ENCODE measurements around the gene FARSB. TPM values are rescaled to one million over a fixed set of nuclear protein-coding genes. Genes with fewer than 3 reads are reported as not detected.

FARSB gene
- total and polyA plus RNA-seq, 2 donors (not counting 1 experiment from before 2014, with no cell fraction given), result 9.4 to 34.8 TPM

DNA sequence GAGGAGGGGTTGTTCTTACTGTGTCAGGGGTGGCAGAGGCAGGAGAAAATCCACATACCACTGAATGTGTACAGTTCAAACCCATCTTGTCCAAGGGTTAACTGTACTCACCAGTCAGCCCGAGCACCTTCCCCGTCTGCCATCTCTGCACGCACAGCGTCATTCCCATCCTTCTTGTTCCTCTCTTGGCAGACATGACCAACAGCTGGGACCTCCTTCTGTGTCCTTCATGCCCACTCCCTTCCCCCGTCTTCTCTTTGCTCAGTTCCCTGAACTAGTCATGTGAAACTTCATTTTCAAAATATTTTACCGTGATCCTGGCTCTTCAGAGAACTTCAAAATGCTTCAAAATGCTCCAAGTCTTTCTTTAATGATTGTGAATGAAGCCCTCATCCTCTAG lies 92.0 kb downstream of the FARSB start:
- Histone ChIP-seq H3K4me1 (ENCODE audit: control insufficient read depth, extremely low read depth, insufficient read depth, low read length) (no peaks in the 10 kb centered on the region), H3K9me3 (ENCODE audit: control insufficient read depth, insufficient read depth, low read depth, low read length) (no peaks in the 10 kb centered on the region), H2AFZ (ENCODE audit: low read length) (no peak overlapping the region), H3K4me3 (replicated peaks in 1 of 4; ENCODE audit: control extremely low read depth in 1 of 4, insufficient read depth in 1 of 4, low read depth in 3 of 4, low read length in 4 of 4) (no peak overlapping the region), H3K4me2 (ENCODE audit: extremely low read depth, insufficient read depth, low read length) (no peak overlapping the region), H3K27me3 (ENCODE audit: control insufficient read depth, insufficient read depth, low read length) (no peaks in the 10 kb centered on the region), H3K27ac (ENCODE audit: insufficient read depth, low read length) (no peak overlapping the region), H4K20me1 (ENCODE audit: control insufficient read depth, extremely low read depth, insufficient read depth, low read length) (no peaks in the 10 kb centered on the region), H3K9ac (ENCODE audit: insufficient read depth, low read length) (no peak overlapping the region), H3K36me3 (ENCODE audit: control insufficient read depth, insufficient read depth, low read length) (no peaks in the 10 kb centered on the region), H3K79me2 (ENCODE audit: control insufficient read depth, insufficient read depth, low read length) (no peaks in the 10 kb centered on the region)
- TF ChIP-seq, protein P1, sequence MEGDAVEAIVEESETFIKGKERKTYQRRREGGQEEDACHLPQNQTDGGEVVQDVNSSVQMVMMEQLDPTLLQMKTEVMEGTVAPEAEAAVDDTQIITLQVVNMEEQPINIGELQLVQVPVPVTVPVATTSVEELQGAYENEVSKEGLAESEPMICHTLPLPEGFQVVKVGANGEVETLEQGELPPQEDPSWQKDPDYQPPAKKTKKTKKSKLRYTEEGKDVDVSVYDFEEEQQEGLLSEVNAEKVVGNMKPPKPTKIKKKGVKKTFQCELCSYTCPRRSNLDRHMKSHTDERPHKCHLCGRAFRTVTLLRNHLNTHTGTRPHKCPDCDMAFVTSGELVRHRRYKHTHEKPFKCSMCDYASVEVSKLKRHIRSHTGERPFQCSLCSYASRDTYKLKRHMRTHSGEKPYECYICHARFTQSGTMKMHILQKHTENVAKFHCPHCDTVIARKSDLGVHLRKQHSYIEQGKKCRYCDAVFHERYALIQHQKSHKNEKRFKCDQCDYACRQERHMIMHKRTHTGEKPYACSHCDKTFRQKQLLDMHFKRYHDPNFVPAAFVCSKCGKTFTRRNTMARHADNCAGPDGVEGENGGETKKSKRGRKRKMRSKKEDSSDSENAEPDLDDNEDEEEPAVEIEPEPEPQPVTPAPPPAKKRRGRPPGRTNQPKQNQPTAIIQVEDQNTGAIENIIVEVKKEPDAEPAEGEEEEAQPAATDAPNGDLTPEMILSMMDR (conservative IDR thresholded peaks at IDR 0.05 in 1 of 2, IDR thresholded peaks at IDR 0.05 in 1 of 2; ENCODE audit: low read depth in 1 of 2, low read length in 2 of 2), result no peak
- no peak for TF ChIP-seq EZH2 (IDR thresholded peaks at IDR 0.05; ENCODE audit: low read length, missing control alignments)
- DNase-seq (ENCODE audit: low read depth in 2 of 2), result no peak

DNA sequence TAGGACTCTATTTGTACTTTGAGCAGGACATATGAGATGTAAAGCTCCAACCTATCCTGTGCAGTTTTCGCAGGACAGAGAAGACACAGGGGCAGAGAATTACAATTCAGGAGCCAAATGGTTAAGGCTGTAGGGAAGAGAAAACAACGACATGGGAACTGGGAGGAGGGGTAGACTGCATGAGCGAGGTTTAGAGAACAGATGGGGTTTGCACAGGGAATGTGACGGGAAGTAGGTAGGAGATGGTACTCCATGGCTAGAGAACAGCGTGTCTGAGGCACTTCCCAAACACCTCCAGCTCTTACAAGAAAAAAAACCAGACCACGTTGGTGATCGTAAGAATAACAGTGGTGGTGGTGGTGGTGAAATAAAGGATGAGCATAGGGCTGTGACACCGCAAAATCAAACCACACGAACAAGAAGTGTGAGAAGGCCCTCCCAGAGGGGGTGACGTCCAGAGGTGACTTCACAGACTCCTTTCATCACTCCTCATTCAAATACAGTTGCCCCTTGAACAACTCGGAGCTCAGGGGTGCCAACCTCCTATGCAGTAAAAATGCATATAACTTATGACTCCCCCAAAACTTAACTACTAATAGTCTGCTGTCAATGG lies 92.7 kb downstream of the FARSB start:
- H3K9ac ChIP-seq (ENCODE audit: insufficient read depth, low read length), result no peak overlapping the region
- TF ChIP-seq, protein P1 (conservative IDR thresholded peaks at IDR 0.05 in 1 of 2, IDR thresholded peaks at IDR 0.05 in 1 of 2; ENCODE audit: low read depth in 1 of 2, low read length in 2 of 2), result no peak
- no peak for TF ChIP-seq EZH2 (IDR thresholded peaks at IDR 0.05; ENCODE audit: low read length, missing control alignments)
- H3K9me3 ChIP-seq (ENCODE audit: control insufficient read depth, insufficient read depth, low read depth, low read length), result no peaks in the 10 kb centered on the region
- H2AFZ ChIP-seq (ENCODE audit: low read length), result no peak overlapping the region
- no peak overlapping the region for H3K4me3 ChIP-seq (replicated peaks in 1 of 4; ENCODE audit: control extremely low read depth in 1 of 4, insufficient read depth in 1 of 4, low read depth in 3 of 4, low read length in 4 of 4)
- H3K27me3 ChIP-seq (ENCODE audit: control insufficient read depth, insufficient read depth, low read length), result no peaks in the 10 kb centered on the region
- no peak overlapping the region for H3K27ac ChIP-seq (ENCODE audit: insufficient read depth, low read length)
- H4K20me1 ChIP-seq (ENCODE audit: control insufficient read depth, extremely low read depth, insufficient read depth, low read length), result no peaks in the 10 kb centered on the region
- no peak for DNase-seq (ENCODE audit: low read depth in 2 of 2)
- no peaks in the 10 kb centered on the region for H3K4me1 ChIP-seq (ENCODE audit: control insufficient read depth, extremely low read depth, insufficient read depth, low read length)
- no peak overlapping the region for H3K4me2 ChIP-seq (ENCODE audit: extremely low read depth, insufficient read depth, low read length)
- H3K79me2 ChIP-seq (ENCODE audit: control insufficient read depth, insufficient read depth, low read length), result no peaks in the 10 kb centered on the region
- H3K36me3 ChIP-seq (ENCODE audit: control insufficient read depth, insufficient read depth, low read length), result no peaks in the 10 kb centered on the region

DNA sequence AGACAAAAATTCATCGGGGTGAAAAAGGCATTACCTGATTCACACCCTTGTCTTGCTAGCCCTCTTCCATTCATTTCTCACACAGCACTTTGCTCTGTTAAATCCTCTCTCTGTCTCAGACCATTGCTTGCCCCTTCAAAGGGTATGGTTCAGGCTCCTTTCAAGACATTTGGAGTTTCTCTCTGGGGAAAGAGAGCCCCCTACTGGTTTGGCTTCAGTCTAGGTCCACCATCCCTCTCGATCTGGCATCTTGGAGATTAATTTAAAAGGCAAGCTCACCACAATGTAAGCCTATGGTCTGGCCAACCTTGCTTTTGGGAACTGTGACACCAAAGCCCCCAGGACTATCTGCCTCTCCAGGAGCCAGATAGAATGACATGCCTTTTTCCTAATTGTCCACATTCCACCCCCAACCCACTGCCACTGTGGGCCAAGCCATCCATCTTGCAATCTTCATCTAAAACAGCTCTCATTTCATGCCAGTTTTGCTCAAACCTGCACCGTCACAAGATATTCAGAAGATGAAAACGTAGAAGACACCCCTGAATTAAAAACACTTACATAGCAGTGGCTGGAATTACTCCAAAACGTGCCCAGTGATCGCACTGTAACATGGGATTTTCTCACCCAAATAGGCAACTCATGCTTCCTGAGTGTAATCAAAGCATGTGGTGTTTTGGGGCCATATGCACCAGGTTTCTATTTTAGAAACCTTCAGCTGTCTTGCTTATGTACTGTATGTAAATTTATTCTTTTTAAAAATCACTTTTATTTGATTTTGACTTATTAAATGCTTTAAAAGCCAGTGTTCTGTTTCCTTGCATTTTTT lies 93.9 kb downstream of the FARSB start:
- Histone ChIP-seq H3K4me3 (replicated peaks in 1 of 4; ENCODE audit: control extremely low read depth in 1 of 4, insufficient read depth in 1 of 4, low read depth in 3 of 4, low read length in 4 of 4) (no peak overlapping the region), H3K4me1 (ENCODE audit: control insufficient read depth, extremely low read depth, insufficient read depth, low read length) (no peaks in the 10 kb centered on the region), H3K9me3 (ENCODE audit: control insufficient read depth, insufficient read depth, low read depth, low read length) (no peaks in the 10 kb centered on the region), H3K4me2 (ENCODE audit: extremely low read depth, insufficient read depth, low read length) (no peak overlapping the region), H3K9ac (ENCODE audit: insufficient read depth, low read length) (no peak overlapping the region), H3K27me3 (ENCODE audit: control insufficient read depth, insufficient read depth, low read length) (no peaks in the 10 kb centered on the region), H4K20me1 (ENCODE audit: control insufficient read depth, extremely low read depth, insufficient read depth, low read length) (no peaks in the 10 kb centered on the region), H3K79me2 (ENCODE audit: control insufficient read depth, insufficient read depth, low read length) (no peaks in the 10 kb centered on the region), H2AFZ (ENCODE audit: low read length) (no peak overlapping the region), H3K27ac (ENCODE audit: insufficient read depth, low read length) (no peak overlapping the region), H3K36me3 (ENCODE audit: control insufficient read depth, insufficient read depth, low read length) (no peaks in the 10 kb centered on the region)
- TF ChIP-seq EZH2 (IDR thresholded peaks at IDR 0.05; ENCODE audit: low read length, missing control alignments), result no peak
- TF ChIP-seq, protein P1 (conservative IDR thresholded peaks at IDR 0.05 in 1 of 2, IDR thresholded peaks at IDR 0.05 in 1 of 2; ENCODE audit: low read depth in 1 of 2, low read length in 2 of 2), result peak; percentile 68 to 82
- peak; percentile 20 to 72 for DNase-seq (ENCODE audit: low read depth in 2 of 2)

Measured in fibroblast of lung (primary cell).